CD14-positive monocyte (primary cell): ENCODE results near the gene AP2S1. TPM values are rescaled to one million over a fixed set of nuclear protein-coding genes. Genes with fewer than 3 reads are reported as not detected.
A peak's percentile ranks its signal among the peaks of the same experiment; 100 is the strongest.

Source experiments
- DNase-seq, 3 donors: peaks; one replicate each; pipeline ENCODE4 v3.0.0-alpha.2; 2011 to 2022
- H2AFZ ChIP-seq: 2 replicates; pipeline ENCODE4 v1.6.0; 2012; ENCODE audit warnings: mild to moderate bottlenecking, low read depth, low read length, inconsistent platforms; ENCODE audit not compliant: insufficient read depth, poor library complexity, severe bottlenecking
- H3K27ac ChIP-seq, 2 donors: 1 replicate in 1 of 2; 2 replicates in 1 of 2; pipeline ENCODE4 v1.5.1; 2012 to 2013; ENCODE audit warnings: low read length in 2 of 2, control low read depth in 1 of 2, inconsistent platforms in 1 of 2, low read depth in 1 of 2, mild to moderate bottlenecking in 1 of 2
- H3K27me3 ChIP-seq, 2 donors: one replicate each; pipeline versions ENCODE4 v1.6.0 to v1.6.1; 2011 to 2013; ENCODE audit warnings: low read length in 2 of 2; ENCODE audit not compliant: control insufficient read depth in 2 of 2, insufficient read depth in 2 of 2
- H3K36me3 ChIP-seq, 2 donors: replicated peaks in 1 of 2; 1 replicate in 1 of 2; 2 replicates in 1 of 2; pipeline versions ENCODE4 v1.5.1 to v1.6.1; 2012 to 2013; ENCODE audit warnings: low read length in 2 of 2, control low read depth in 1 of 2, inconsistent platforms in 1 of 2, mild to moderate bottlenecking in 1 of 2; ENCODE audit not compliant: insufficient read depth in 2 of 2, control insufficient read depth in 1 of 2
- H3K4me1 ChIP-seq, 2 donors: 1 replicate in 1 of 2; 2 replicates in 1 of 2; pipeline versions ENCODE4 v1.5.1 to v1.6.1; 2012 to 2013; ENCODE audit warnings: low read length in 2 of 2, control low read depth in 1 of 2, inconsistent platforms in 1 of 2, mild to moderate bottlenecking in 1 of 2, moderate library complexity in 1 of 2; ENCODE audit not compliant: insufficient read depth in 2 of 2, control insufficient read depth in 1 of 2
- H3K4me2 ChIP-seq: replicated peaks from 2 replicates; pipeline ENCODE3; 2012; ENCODE audit warnings: low read length, moderate library complexity, mild to moderate bottlenecking; ENCODE audit not compliant: poor library complexity, severe bottlenecking; ENCODE audit errors: extremely low read depth
- H3K4me3 ChIP-seq, 3 experiments: fragments of 200-600 bp in 1 of 3; sonication (generic) in 1 of 3; replicated peaks in 1 of 3; 1 replicate in 2 of 3; 2 replicates in 1 of 3; pipeline ENCODE4 v1.5.1; 2011 to 2013; ENCODE audit warnings: low read length in 3 of 3, mild to moderate bottlenecking in 3 of 3, control low read depth in 2 of 3, low read depth in 2 of 3, inconsistent platforms in 1 of 3, moderate library complexity in 1 of 3
- H3K79me2 ChIP-seq: 2 replicates; pipeline ENCODE4 v1.6.0; 2012; ENCODE audit warnings: mild to moderate bottlenecking, control low read depth, inconsistent platforms, low read length, moderate library complexity; ENCODE audit not compliant: insufficient read depth
- H3K9ac ChIP-seq: 2 replicates; pipeline ENCODE4 v1.6.0; 2017; ENCODE audit warnings: low read length, mild to moderate bottlenecking; ENCODE audit not compliant: insufficient read depth, poor library complexity, severe bottlenecking
- H3K9me3 ChIP-seq, 2 donors: replicated peaks in 1 of 2; 1 replicate in 1 of 2; 2 replicates in 1 of 2; pipeline versions ENCODE4 v1.5.1 to v1.6.1; 2012 to 2013; ENCODE audit warnings: low read length in 2 of 2, control low read depth in 1 of 2; ENCODE audit not compliant: control insufficient read depth in 1 of 2, insufficient read depth in 1 of 2
- H4K20me1 ChIP-seq: 2 replicates; pipeline ENCODE4 v1.6.0; 2012; ENCODE audit warnings: mild to moderate bottlenecking, low read length, control low read depth, moderate library complexity; ENCODE audit not compliant: insufficient read depth
- H3K27ac Mint-ChIP-seq, 7 donors: one replicate each; pipeline ENCODE4 v1.8.0; 2020; ENCODE audit warnings: mild to moderate bottlenecking in 7 of 7, mixed read lengths in 7 of 7, moderate library complexity in 6 of 7, inconsistent platforms in 2 of 7
- H3K27me3 Mint-ChIP-seq, 3 donors: one replicate each; pipeline ENCODE4 v1.8.0; 2021 to 2022; ENCODE audit warnings: low read depth in 3 of 3, mild to moderate bottlenecking in 3 of 3, mixed read lengths in 3 of 3, moderate library complexity in 3 of 3, inconsistent platforms in 1 of 3
- H3K36me3 Mint-ChIP-seq, 2 donors: one replicate each; pipeline ENCODE4 v1.8.0; 2020; ENCODE audit warnings: mixed read lengths in 2 of 2, inconsistent platforms in 1 of 2, mild to moderate bottlenecking in 1 of 2
- H3K4me1 Mint-ChIP-seq: one replicate; pipeline ENCODE4 v1.8.0; 2020; ENCODE audit warnings: mild to moderate bottlenecking, mixed read lengths
- H3K4me3 Mint-ChIP-seq, 2 donors: one replicate each; pipeline ENCODE4 v1.8.0; 2020; ENCODE audit warnings: mild to moderate bottlenecking in 2 of 2, mixed read lengths in 2 of 2, moderate library complexity in 1 of 2
- H3K9me3 Mint-ChIP-seq, 7 donors: one replicate each; pipeline ENCODE4 v1.8.0; 2020 to 2022; ENCODE audit warnings: mixed read lengths in 7 of 7, mild to moderate bottlenecking in 6 of 7, moderate library complexity in 6 of 7, inconsistent platforms in 2 of 7
- WGBS: methylation state at CpG from one replicate; pipeline ENCODE4 v1.1.5; 2013; ENCODE audit warnings: missing lambda C conversion rate; ENCODE audit not compliant: insufficient coverage; 5-methylcytosine and 5-hydroxymethylcytosine counted together
- intact Hi-C, 2 donors: fragments of 100-400 bp; cut with micrococcal nuclease; formaldehyde crosslinking; loops; one replicate each; pipeline versions ENCODE4 v1.15.0 to v1.15.1; 2023
- polyA plus RNA-seq, 3 donors: library from polyadenylated mRNA; depleted of rRNA in 1 of 3; unstranded in 2 of 3; stranded (reverse) in 1 of 3; fragments of 300-500 nt in 2 of 3; fragments of >200 nt in 1 of 3; fragmentation: Illumina TruSeq in 2 of 3; gene quantifications; 1 replicate in 2 of 3; 2 replicates in 1 of 3; pipeline ENCODE4 v1.2.3, GENCODE V29; 2012 to 2021
- TF ChIP-seq, protein P1 (sequence below): fragments of 200-600 bp; IDR thresholded peaks from one replicate; pipeline ENCODE4 v1.8.0; 2022; ENCODE audit warnings: antibody characterized with exemption, mild to moderate bottlenecking

Gene AP2S1
- polyA plus RNA-seq, 3 donors, result 123 to 194 (median 170) TPM

- Histone ChIP-seq H2AFZ (no peak overlapping the region), H4K20me1 (peaks cover 69% of the 10 kb centered on the region), H3K4me2 (no peak overlapping the region), H3K27me3 (no peaks in the 10 kb centered on the region), H3K4me3 (no peak overlapping the region), H3K27ac (no peak overlapping the region), H3K36me3 (no peaks in the 10 kb centered on the region), H3K9me3 (no peaks in the 10 kb centered on the region), H3K4me1 (no peaks in the 10 kb centered on the region), H3K79me2 (peaks cover 80% of the 10 kb centered on the region), H3K9ac (no peak overlapping the region)
- WGBS, result 90% methylated on average over 3 of the region's 5 CpGs
- no peak overlapping the region for H3K4me3 Mint-ChIP-seq
- intact Hi-C loops, result no loop called here
- no peaks in the 10 kb centered on the region for H3K27me3 Mint-ChIP-seq
- H3K9me3 Mint-ChIP-seq, result no peaks in the 10 kb centered on the region
- no peak for DNase-seq
- TF ChIP-seq, protein P1, sequence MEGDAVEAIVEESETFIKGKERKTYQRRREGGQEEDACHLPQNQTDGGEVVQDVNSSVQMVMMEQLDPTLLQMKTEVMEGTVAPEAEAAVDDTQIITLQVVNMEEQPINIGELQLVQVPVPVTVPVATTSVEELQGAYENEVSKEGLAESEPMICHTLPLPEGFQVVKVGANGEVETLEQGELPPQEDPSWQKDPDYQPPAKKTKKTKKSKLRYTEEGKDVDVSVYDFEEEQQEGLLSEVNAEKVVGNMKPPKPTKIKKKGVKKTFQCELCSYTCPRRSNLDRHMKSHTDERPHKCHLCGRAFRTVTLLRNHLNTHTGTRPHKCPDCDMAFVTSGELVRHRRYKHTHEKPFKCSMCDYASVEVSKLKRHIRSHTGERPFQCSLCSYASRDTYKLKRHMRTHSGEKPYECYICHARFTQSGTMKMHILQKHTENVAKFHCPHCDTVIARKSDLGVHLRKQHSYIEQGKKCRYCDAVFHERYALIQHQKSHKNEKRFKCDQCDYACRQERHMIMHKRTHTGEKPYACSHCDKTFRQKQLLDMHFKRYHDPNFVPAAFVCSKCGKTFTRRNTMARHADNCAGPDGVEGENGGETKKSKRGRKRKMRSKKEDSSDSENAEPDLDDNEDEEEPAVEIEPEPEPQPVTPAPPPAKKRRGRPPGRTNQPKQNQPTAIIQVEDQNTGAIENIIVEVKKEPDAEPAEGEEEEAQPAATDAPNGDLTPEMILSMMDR, result no peak
- peaks cover 2 to 5% of the 10 kb centered on the region in 2 donors for H3K36me3 Mint-ChIP-seq
- peak overlapping the region in 1 of 7 donors; percentile 24 for H3K27ac Mint-ChIP-seq
- peaks cover 7% of the 10 kb centered on the region for H3K4me1 Mint-ChIP-seq
Observed at GRCh38 chr19:46887240-46887782, 36.7 kb upstream of the AP2S1 start.

DNA sequence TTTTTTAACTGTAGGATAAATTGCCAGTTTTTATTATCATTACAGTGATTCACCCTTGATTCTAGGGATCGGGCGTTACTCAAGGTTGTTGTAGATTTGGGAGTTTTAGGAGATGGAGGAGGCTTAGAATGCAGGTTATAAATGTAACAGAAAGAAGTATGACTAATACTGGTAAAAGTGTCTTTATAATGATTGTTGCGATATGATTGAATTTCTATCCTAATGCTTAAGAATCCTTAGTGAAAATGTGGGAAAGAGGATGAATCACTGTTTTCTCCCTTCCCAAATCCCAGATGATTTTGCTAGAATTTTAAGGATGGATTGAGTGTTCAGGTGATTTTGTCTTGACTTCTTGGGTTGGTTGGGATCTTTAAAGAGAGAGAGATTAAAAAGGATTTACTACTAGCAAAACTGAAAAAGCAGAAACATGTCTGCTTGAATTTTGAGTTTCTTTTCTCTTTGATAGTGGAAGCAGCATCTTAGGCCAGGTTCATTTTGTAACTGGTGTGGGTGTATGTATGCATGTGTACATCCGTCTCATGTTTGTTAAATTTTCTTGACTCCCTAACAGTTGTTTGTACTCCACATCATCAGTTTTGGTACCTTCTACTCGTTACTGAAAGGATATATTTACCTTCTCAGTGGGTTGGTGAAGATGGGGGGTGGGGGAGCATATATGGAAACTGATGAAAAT, 36.0 kb upstream of the AP2S1 start:
- H3K9me3 Mint-ChIP-seq, result no peaks in the 10 kb centered on the region
- H3K27me3 Mint-ChIP-seq, result no peaks in the 10 kb centered on the region
- Histone ChIP-seq H3K4me2 (no peak overlapping the region), H2AFZ (no peak overlapping the region), H3K36me3 (no peaks in the 10 kb centered on the region), H3K27me3 (no peaks in the 10 kb centered on the region), H4K20me1 (peaks cover 69% of the 10 kb centered on the region), H3K79me2 (peaks cover 81% of the 10 kb centered on the region), H3K27ac (no peak overlapping the region), H3K9me3 (no peaks in the 10 kb centered on the region), H3K4me3 (no peak overlapping the region), H3K9ac (no peak overlapping the region), H3K4me1 (no peaks in the 10 kb centered on the region)
- H3K27ac Mint-ChIP-seq, result no peak overlapping the region
- H3K4me1 Mint-ChIP-seq, result peaks cover 7% of the 10 kb centered on the region
- WGBS, result no CpG with 5 or more reads among the region's 5 CpGs
- TF ChIP-seq, protein P1, result no peak
- H3K36me3 Mint-ChIP-seq, result peaks cover 2 to 4% of the 10 kb centered on the region in 2 donors
- intact Hi-C loops, result no loop called here
- H3K4me3 Mint-ChIP-seq, result no peak overlapping the region
- DNase-seq, result no peak
